A549 (cell line): Measurements from ENCODE around the gene SART1. TPM values are rescaled to one million over a fixed set of nuclear protein-coding genes. Genes with fewer than 3 reads are reported as not detected.
A peak's percentile ranks its signal among the peaks of the same experiment; 100 is the strongest.

Source experiments
- ATAC-seq, 2 experiments: fragments of 200-7000 bp in 1 of 2; fragments of >200 bp in 1 of 2; cut with Nextera tagmentation in 1 of 2; cut with Tn5 transposase in 1 of 2; 3 replicates each; pipeline versions ENCODE4 v1.8.0 to v1.9.1; 2018 to 2020; ENCODE audit warnings: mild to moderate bottlenecking in 1 of 2, moderate library complexity in 1 of 2
- CTCF ChIA-PET: fragments of 300-600 bp; sonication (Branson Sonifier 250); formaldehyde crosslinking; extraction: SDS; loops from one replicate; lab custom pipeline; 2021; ENCODE audit warnings: antibody characterized with exemption, inconsistent platforms; lab: Yijun Ruan, JAX
- POLR2A ChIA-PET: fragments of 350-600 bp; formaldehyde crosslinking; extraction: SDS; loops from one replicate; lab custom pipeline; 2021; ENCODE audit warnings: antibody characterized with exemption, inconsistent platforms; lab: Yijun Ruan, JAX
- DNase-seq, 2 experiments: peaks; one replicate each; pipeline versions ENCODE4 v3.0.0 to v3.0.0-alpha.2; 2011 to 2016; ENCODE audit warnings: low read depth in 1 of 2, low spot score in 1 of 2
- FAIRE-seq: peaks from 2 replicates; lab custom pipeline; 2011; peaks lifted over from hg19 to GRCh38; lab: Jason Lieb, UNC
- H3K27ac ChIP-seq, 2 experiments: fragments of >200 bp; sonication (Bioruptor Twin); formaldehyde crosslinking; 3 replicates each; pipeline ENCODE4 v1.5.1; 2016 to 2017
- H3K4me1 ChIP-seq: fragments of >200 bp; sonication (Bioruptor Twin); formaldehyde crosslinking; 3 replicates; pipeline ENCODE4 v1.6.1; 2016
- H3K4me2 ChIP-seq: fragments of >200 bp; sonication (Bioruptor Twin); formaldehyde crosslinking; 3 replicates; pipeline ENCODE4 v1.6.1; 2016
- H3K4me3 ChIP-seq: fragments of >200 bp; sonication (Bioruptor Twin); formaldehyde crosslinking; 3 replicates; pipeline ENCODE4 v1.5.1; 2016
- H3K9me3 ChIP-seq: fragments of >200 bp; sonication (Bioruptor Twin); formaldehyde crosslinking; 3 replicates; pipeline ENCODE4 v1.6.1; 2016
- CBX8 ChIP-seq: fragments of 200-600 bp; sonication (generic); IDR thresholded peaks from 2 replicates; pipeline ENCODE4 v1.6.1; 2016
- CTCF ChIP-seq: fragments of >200 bp; sonication (Bioruptor Twin); formaldehyde crosslinking; IDR thresholded peaks from 3 replicates; pipeline ENCODE4 v1.5.1; 2016
- E2F6 ChIP-seq: IDR thresholded peaks from 2 replicates; pipeline ENCODE4 v1.6.1; 2012; ENCODE audit warnings: low read depth, borderline replicate concordance
- EHMT2 ChIP-seq: fragments of 200-600 bp; sonication (generic); IDR thresholded peaks from 2 replicates; pipeline ENCODE4 v1.6.1; 2016; ENCODE audit warnings: antibody characterized with exemption, low read depth, mild to moderate bottlenecking, moderate library complexity
- EP300 ChIP-seq, 2 experiments: fragments of >200 bp; sonication (Bioruptor Twin); formaldehyde crosslinking; IDR thresholded peaks; 2 replicates in 1 of 2; 3 replicates in 1 of 2; pipeline ENCODE4 v1.6.1; 2016 to 2017
- FOSL2 ChIP-seq, 2 experiments: fragments of 450-650 bp in 1 of 2; fragments of >200 bp in 1 of 2; sonication (Bioruptor Twin) in 1 of 2; formaldehyde crosslinking; IDR thresholded peaks; 2 replicates each; pipeline versions ENCODE4 v1.5.0 to v1.6.1; 2016 to 2020; ENCODE audit warnings: mild to moderate bottlenecking in 1 of 2, moderate library complexity in 1 of 2
- FOXS1 ChIP-seq: fragments of 250-450 bp; sonication (Bioruptor Pico); IDR thresholded peaks from 2 replicates; pipeline ENCODE4 v1.5.0; 2020; ENCODE audit warnings: mild to moderate bottlenecking, moderate library complexity
- GATA3 ChIP-seq: IDR thresholded peaks from 2 replicates; pipeline ENCODE4 v1.6.1; 2012; ENCODE audit warnings: borderline replicate concordance
- MAX ChIP-seq: IDR thresholded peaks from 2 replicates; pipeline ENCODE4 v1.6.1; 2012
- MYC ChIP-seq: IDR thresholded peaks from 2 replicates; pipeline ENCODE4 v1.6.1; 2012; ENCODE audit warnings: mild to moderate bottlenecking, inconsistent platforms, low read length, improper control_type of control experiment, borderline replicate concordance
- PHF8 ChIP-seq: fragments of 200-600 bp; sonication (generic); IDR thresholded peaks from 2 replicates; pipeline ENCODE4 v1.6.1; 2016; ENCODE audit warnings: low read depth, mild to moderate bottlenecking, antibody characterized with exemption, moderate library complexity, borderline replicate concordance
- POLR2A ChIP-seq: IDR thresholded peaks from 2 replicates; pipeline ENCODE4 v1.6.1; 2012; ENCODE audit warnings: mild to moderate bottlenecking, low read length
- POLR2AphosphoS2 ChIP-seq: conservative IDR thresholded peaks from 2 replicates; pipeline ENCODE4 v1.6.1; 2012; ENCODE audit warnings: low read length, improper control_type of control experiment, inconsistent platforms
- REST ChIP-seq: fragments of 200-600 bp; sonication (generic); IDR thresholded peaks from 2 replicates; pipeline ENCODE4 v1.6.1; 2016; ENCODE audit warnings: antibody characterized with exemption, mild to moderate bottlenecking, moderate library complexity
- TP53 ChIP-seq: fragments of 250-450 bp; sonication (Bioruptor Pico); IDR thresholded peaks from 2 replicates; pipeline ENCODE4 v1.5.0; 2021; ENCODE audit warnings: mild to moderate bottlenecking, moderate library complexity
- ZFP36 ChIP-seq: fragments of 450-650 bp; IDR thresholded peaks from 2 replicates; pipeline ENCODE4 v1.6.1; 2014; ENCODE audit warnings: borderline replicate concordance; ENCODE audit not compliant: partially characterized antibody
- ZSCAN20 ChIP-seq: fragments of 250-450 bp; sonication (Bioruptor Pico); IDR thresholded peaks from 2 replicates; pipeline ENCODE4 v1.8.0; 2022; ENCODE audit warnings: mild to moderate bottlenecking, moderate library complexity
- WGBS: methylation state at CpG from one replicate; pipeline ENCODE4 v1.1.6; 2017; ENCODE audit errors: missing lambda C conversion rate; 5-methylcytosine and 5-hydroxymethylcytosine counted together
- polyA plus RNA-seq, 4 experiments: library from polyadenylated mRNA; depleted of rRNA in 3 of 4; stranded (reverse); fragments of >200 nt; fragmentation: RNase III in 1 of 4; extraction: RNeasy Plus Mini Kit Qiagen cat#74134 plus additional on column Dnase treatment in 1 of 4; gene quantifications; 2 replicates in 3 of 4; 3 replicates in 1 of 4; pipeline ENCODE4 v1.2.3, GENCODE V29; 2011 to 2017

The SART1 gene
- polyA plus RNA-seq, 2 of the 4 experiments (the other 2 are of a cell fraction): 22.0 to 53.8 TPM

GRCh38 chr11:65919141-65919572, 42.4 kb upstream of the SART1 start, which contains the start of gene DRAP1 (continued):
- TF ChIP-seq REST: no peak; the same call in 1 of the 2 replicates
- TF ChIP-seq E2F6: peak; percentile 36; the same call in 1 of the 2 replicates
- peak; percentile 85 for TF ChIP-seq MAX
- peak; percentile 31 for TF ChIP-seq ZFP36
- TF ChIP-seq EP300 (IDR thresholded peaks at IDR 0.05): peak in 1 of 2 experiments; percentile 31; a peak in 1 of 5 replicates
- TF ChIP-seq POLR2A: peak; percentile 50
- TF ChIP-seq GATA3: peak; percentile 65; the same call in 1 of the 2 replicates

GRCh38 chr11:65919573-65920371, 41.8 kb upstream of the SART1 start:
- peaks cover 45% of the 10 kb centered on the region for H3K4me1 ChIP-seq
- FAIRE-seq: no peak
- peak in 1 of 2 experiments; percentile 46 for DNase-seq
- no peaks in the 10 kb centered on the region for H3K9me3 ChIP-seq
- ATAC-seq: peak; percentile 14 to 31; a peak in 5 of 6 replicates
- ChIA-PET CTCF (interaction anchor here (2.5 to 31.6 kb wide), 2 partner anchors 26 to 69 kb away, joined by 8 to 618 read pairs; partner anchors contain the start of genes CCDC85B, FIBP and FOSL1), POLR2A (interaction anchor here (0.6 kb wide), 1 partner anchor 31 kb away, joined by 3 read pairs; the partner anchor contains the start of gene FIBP)
- 1% methylated on average over 16 of the region's 60 CpGs for WGBS
- peak overlapping the region; percentile 91 to 100 for H3K27ac ChIP-seq
- H3K4me3 ChIP-seq: peak overlapping the region; percentile 64
- H3K4me2 ChIP-seq: peak overlapping the region; percentile 91
- no peak; the same call in 1 of the 2 replicates for TF ChIP-seq MYC
- TF ChIP-seq PHF8: peak; percentile 40; the same call in 1 of the 2 replicates
- TF ChIP-seq FOXS1: no peak
- TF ChIP-seq CBX8: no peak
- TF ChIP-seq, all 56 proteins: peak for 1

- peak overlapping the region; percentile 64 for H3K4me3 ChIP-seq
- 75% methylated on average over 14 of the region's 15 CpGs for WGBS
- ChIA-PET POLR2A (interaction anchor here (0.6 kb wide), 1 partner anchor 32 kb away, joined by 3 read pairs; the partner anchor contains the start of gene FIBP), CTCF (interaction anchor here (2.5 to 31.6 kb wide), 2 partner anchors 27 to 68 kb away, joined by 8 to 618 read pairs; partner anchors contain the start of genes CCDC85B, FIBP and FOSL1)
- DNase-seq (no peak), FAIRE-seq (no peak), ATAC-seq (no peak)
- H3K27ac ChIP-seq: peak overlapping the region; percentile 91 to 100; a peak in 5 of 6 replicates
- peaks cover 39% of the 10 kb centered on the region for H3K4me1 ChIP-seq
- H3K4me2 ChIP-seq: peak overlapping the region; percentile 91
- no peaks in the 10 kb centered on the region for H3K9me3 ChIP-seq
- TF ChIP-seq POLR2AphosphoS2: no peak
- TF ChIP-seq FOSL2 (IDR thresholded peaks at IDR 0.05): no peak
- no peak for TF ChIP-seq FOSL2 (CRISPR knock-in tag; IDR thresholded peaks at IDR 0.05)
- no peak for TF ChIP-seq CTCF
- no peak for TF ChIP-seq EHMT2
- no peak for TF ChIP-seq ZSCAN20 (CRISPR knock-in tag)
- TF ChIP-seq TP53 (CRISPR knock-in tag): no peak
- no peak for TF ChIP-seq GATA3
These were observed 41.1 kb upstream of the SART1 start for GRCh38 chr11:65920372-65920802.
